Inferior parietal cortex (tissue), 1 donor: ENCODE data around the gene GJB2.

Experiments used
- DNase-seq: peaks from one replicate; pipeline ENCODE4 v3.0.0-alpha.2; 2016; ENCODE audit errors: extremely low spot score

Gene GJB2

DNA sequence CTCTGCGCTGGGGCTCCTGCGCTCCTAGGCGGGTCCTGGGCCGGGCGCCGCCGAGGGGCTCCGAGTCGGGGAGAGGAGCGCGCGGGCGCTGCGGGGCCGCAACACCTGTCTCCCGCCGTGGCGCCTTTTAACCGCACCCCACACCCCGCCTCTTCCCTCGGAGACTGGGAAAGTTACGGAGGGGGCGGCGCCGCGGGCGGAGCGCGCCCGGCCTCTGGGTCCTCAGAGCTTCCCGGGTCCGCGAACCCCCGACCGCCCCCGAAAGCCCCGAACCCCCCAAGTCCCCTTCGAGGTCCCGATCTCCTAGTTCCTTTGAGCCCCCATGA is at the start of gene GJB2:
GJB2 (minus strand) TSS at position 103 of the 326 bp plus-strand sequence. CDS start 3,357 bp downstream, outside the sequence.
- DNase-seq, result no peak

DNA sequence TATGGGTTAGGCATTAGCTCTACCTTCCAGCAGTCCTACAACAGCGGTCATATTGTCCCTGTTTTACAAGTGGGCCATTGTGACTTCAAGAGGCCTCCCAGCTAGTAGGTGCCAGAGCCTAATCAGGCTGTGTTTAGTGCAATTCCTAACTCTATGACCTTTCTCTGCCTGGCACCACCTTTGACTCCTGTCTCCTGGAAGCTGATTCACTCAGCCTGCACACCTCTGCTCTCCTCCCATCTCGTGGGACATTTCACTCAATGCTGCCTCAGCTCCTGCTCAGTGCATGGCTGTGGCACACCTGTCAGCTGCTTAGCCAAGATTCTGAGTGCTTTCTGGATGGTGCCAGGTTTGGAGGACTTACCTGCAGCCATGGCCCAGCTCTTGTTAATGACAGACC is 48.9 kb upstream of the GJB2 start:
- DNase-seq, result no peak

DNA sequence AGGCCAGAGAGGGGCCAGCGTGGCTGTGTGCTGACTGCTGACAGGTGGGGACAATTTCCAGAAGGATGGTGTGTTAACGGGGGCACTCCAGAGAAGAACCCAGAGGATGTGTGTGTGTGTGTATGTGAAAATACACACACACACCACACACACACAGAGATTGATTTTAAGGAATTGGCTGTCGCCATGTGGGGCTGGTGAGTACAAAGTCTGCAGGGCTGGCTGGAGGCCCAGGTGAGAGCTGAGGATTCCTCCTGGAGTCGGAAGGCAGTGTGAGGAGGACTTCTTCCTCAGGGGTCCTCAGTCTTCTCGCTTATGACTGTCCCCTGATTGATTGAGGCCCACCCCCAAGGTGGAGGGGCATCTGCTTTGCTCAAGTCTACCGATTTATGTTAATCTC is 47.0 kb upstream of the GJB2 start:
- no peak for DNase-seq

- DNase-seq, result no peak
These were observed 40.0 kb upstream of the GJB2 start for GRCh38 chr13:20232556-20233277.

DNA sequence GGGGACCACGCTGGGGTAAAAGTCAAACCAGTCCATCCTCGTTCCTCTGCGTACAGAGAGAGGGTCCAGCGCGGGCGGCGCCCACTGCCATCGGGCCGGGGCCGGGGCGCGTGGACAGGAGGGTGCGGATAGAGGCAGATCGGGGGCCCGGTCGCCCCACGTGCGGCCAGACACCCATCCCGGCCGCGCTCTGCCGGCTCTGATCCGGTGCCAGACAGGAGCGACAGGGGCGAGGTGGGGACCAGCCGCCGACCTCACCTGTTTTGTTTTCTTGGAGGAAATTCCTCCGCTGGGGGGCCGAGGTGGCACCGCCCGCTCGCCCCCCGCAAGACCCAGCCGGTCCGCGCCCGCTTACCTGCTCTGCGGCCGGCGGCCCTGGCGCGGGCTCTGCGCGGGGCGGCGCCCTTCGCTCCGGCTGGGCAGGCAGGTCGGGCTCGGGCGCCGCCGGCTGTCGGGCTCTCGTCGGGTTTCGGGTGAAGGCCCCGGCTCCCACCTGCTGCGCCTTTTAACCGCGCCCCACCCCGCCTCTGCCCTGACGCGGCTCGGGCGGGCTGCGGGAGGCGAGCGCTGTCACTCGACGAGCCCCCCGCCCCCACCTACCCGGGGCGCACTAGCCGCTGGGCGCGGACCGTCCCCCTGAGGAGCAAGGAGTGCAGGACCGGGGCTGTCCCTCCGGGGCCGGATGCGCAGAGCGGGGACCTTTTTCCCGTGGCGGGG is 39.3 kb upstream of the GJB2 start, which contains the start of gene GJB6:
GJB6 (minus strand) TSS at position 481 of the 717 bp plus-strand sequence. CDS start 8,839 bp downstream, outside the sequence.
- no peak for DNase-seq

DNA sequence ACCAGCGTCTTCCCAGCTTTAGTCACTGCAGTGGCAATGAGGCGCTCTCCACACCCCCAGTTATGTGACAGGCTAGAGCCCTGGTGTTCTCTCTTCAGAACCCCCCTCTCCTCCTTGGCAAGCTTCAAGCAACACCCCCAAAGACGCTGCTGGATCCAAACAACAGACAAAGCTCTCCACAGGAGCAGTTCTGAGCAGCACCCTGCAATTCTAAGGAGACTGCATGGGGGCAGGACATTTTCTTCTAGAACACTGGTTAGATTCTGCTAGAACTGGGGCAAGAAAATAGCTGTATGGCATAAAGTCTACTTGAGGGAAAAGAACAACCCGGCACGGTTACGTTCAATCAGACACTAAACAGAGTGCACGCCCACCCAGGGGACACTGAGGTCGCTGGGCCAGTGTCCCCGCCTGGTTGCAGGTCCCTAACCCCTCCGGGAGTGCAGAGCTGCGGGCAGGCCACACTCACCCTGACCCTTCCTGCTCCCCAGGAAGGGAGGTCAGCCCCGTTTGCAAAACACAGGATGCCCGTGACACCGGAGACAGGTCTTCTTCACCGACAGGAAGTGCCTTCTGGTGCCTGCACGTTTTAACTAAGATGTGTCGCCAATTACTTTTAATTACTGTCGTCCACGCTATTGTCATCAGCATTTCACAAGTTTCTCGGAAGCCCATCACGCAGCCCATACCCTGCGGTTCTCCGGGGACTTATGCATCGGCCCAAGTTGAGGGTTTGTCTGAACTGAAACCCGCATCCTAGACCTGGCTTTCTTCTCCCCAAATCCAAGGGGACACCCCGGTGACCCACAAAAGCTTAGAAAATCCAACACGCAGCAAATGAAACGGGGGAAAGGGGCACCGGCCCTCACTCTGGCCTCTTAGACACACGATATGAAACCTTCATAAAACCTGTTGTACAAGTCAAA is 38.4 kb upstream of the GJB2 start:
- DNase-seq, result no peak

DNA sequence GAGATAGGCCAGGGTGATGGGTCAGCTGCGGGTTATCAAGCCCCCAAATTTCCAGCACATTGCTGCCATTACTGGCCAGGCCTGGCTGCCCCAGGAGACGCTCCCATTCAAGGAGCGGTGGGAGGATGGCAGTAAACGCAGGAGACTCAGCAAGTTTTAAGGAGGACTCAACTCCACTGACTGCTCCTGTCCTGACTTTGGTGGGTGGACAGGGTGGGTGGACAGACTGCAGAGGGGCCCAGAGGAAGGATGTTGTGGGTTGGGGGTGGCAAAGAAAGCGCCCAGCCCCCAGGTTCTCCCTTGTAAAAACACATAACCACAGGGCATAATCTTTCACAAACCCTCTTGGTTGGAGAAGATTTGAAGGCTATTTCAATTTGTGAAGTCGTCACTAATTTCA is 35.0 kb upstream of the GJB2 start:
- DNase-seq, result no peak

DNA sequence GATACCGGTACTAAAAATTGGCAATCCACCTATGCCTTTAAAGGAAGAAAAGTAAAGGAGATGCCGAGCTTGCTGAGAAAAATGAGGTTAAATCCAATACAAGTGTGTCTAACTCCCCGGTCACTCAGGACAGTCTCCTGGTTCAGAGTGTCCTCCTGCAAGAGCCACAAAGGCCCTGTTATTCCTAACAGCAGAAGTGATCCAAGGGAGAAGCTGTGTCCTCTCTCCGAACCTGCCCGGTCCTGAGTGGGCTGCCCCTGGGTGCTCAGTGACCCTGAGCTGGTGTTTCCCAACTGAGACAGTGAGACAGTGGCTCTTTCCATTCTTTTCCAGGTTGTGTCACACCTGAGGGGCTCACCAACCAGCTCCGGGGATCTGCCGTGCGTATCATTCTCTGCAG is 34.5 kb upstream of the GJB2 start:
- DNase-seq, result no peak

- DNase-seq, result no peak
These were observed 29.8 kb upstream of the GJB2 start for GRCh38 chr13:20222553-20222952.

- no peak for DNase-seq
These were observed 29.0 kb upstream of the GJB2 start for GRCh38 chr13:20221772-20222171.

DNA sequence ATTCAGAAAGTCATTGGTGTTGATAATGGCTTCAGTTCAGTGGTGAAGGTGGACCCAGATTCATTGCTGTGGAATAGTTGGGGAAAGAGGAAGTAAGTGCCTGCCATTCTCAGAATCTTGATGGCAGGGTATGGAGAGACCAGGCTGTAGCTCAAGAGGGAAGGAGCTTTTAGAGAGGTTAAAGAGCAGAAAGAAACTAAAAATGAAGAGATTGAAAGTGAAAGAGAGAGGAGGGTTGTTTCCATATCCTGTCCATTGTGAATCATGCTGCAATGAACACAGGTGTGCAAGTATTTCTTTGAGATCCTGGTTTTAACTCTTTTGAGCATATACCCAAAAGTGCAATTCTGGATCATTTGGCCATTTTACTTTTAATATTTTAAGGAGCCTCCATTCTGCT is 26.8 kb upstream of the GJB2 start:
- no peak for DNase-seq

- DNase-seq, result no peak
These were observed 24.4 kb upstream of the GJB2 start for GRCh38 chr13:20217168-20217567.

GRCh38 chr13:20209948-20210347 is 17.2 kb upstream of the GJB2 start:
- DNase-seq, result no peak

GRCh38 chr13:20206698-20207235 is 14.0 kb upstream of the GJB2 start:
- DNase-seq, result no peak

- no peak for DNase-seq
These were observed 13.4 kb upstream of the GJB2 start for GRCh38 chr13:20206065-20206697.

DNA sequence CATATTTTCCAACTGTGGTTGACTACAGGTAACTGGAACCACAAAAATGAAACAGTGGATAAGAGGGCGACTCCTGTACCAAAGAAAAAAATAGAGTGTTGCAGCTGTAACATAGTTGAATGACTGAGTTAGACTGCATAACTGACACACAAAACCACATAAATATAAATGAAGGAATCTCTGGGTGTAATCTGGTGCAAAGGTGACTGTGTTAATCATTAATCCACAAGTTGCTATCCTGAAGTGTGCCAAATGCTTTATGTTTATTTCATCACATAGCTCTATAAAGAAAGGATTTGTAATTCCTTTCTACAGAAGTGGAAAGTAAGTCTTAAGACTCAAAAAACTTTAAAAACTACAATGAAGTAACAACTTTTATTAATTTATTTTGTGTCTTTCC is 6.0 kb upstream of the GJB2 start:
- DNase-seq, result no peak

- DNase-seq, result peak; percentile 69
These were observed 4.7 kb upstream of the GJB2 start for GRCh38 chr13:20197361-20197834.

GRCh38 chr13:20195801-20196200 is 3.1 kb upstream of the GJB2 start:
- DNase-seq, result no peak

DNA sequence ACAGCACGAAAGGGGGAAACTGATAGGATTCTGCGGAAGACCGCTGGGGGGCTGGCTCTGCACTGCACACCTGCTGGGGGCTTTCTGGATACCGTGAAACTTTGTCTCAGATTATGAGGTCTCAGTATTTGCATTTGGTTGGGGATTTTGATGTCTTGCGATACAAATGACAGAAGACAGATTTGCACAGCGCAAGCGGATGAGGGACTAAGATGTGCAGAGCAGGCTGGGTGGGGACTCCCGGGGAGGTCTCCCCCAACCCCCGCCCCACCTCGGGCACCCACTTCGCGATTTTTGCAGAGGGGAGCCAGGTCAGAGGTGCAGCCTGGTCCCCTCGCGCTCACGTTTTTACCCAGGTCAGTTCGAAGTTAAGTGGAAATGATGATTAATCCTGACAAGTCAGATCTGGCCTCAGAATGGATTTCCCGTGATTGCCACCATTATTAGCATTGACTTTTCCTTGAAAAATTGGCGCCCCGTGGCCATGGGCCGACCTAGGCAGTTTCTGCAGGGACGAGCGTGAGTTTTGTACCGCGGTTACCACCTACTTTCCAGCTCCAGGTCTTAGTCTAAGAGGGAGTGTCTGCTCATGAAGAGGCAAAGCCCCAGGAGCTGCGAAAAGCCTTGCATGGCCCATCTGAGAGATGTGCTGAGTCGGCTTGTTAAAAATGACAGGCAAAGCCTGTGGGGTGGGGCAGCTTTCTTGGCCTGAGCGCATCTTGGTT is 1.3 kb upstream of the GJB2 start:
- DNase-seq, result no peak

DNA sequence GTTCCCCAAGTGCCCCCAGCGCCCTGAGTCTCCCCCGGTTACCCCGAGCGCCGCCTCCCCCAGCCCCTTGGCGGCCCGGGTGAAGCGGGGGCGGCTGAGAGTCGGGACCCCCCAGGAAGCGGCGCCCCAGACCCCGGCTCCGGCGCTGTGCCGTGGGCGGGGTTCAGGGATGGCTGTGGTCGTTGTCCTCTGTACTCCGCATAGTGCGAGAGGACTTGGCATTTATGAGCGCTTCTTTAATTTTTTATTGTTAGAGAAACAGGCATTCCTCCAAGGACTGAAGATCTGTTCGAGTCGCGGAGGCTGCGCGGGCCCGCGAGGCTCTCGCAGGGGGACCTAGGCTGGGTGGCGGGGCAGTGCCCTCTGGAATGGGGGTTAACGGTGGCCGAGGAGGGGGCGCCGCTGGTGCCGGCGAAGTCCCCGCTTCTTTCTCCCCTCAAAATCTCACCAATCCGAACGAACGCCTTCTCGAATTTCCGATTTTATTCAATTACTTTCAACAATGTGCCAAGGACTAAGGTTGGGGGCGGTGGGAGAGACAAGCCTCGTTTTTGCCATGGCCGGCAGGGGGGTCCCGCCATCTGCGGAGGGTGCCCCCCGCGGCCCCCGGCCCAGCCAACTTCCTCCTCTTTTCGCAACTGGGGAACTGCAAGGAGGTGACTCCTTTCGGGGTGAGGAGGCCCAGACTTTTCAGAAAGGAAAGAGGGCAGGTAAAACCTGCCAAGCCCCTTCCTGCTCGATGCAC is 596 bp upstream of the GJB2 start:
- no peak for DNase-seq
